ELF-1 (cell line): ENCODE data around the gene RAD51B.
A peak's percentile ranks its signal among the peaks of the same experiment; 100 is the strongest.

Experiments
- DNase-seq: peaks from one replicate; pipeline ENCODE4 v3.0.0-alpha.2; 2016; ENCODE audit warnings: low read depth, low spot score

Gene RAD51B

GRCh38 chr14:68145539-68145938 lies 326.0 kb downstream of the RAD51B start:
- DNase-seq = no peak

GRCh38 chr14:68146818-68147217 lies 327.2 kb downstream of the RAD51B start:
- DNase-seq = peak; percentile 6

- DNase-seq = no peak
Observed at GRCh38 chr14:68147303-68147702, 327.7 kb downstream of the RAD51B start.

GRCh38 chr14:68148276-68148675 lies 328.7 kb downstream of the RAD51B start:
- DNase-seq = no peak

GRCh38 chr14:68148763-68149162 lies 329.2 kb downstream of the RAD51B start:
- no peak for DNase-seq

GRCh38 chr14:68153275-68153674 lies 333.7 kb downstream of the RAD51B start:
- no peak for DNase-seq

- DNase-seq = no peak
Observed at GRCh38 chr14:68154275-68154674, 334.7 kb downstream of the RAD51B start.

- DNase-seq = no peak
Observed at GRCh38 chr14:68157971-68158371, 338.4 kb downstream of the RAD51B start.

- no peak for DNase-seq
Observed at GRCh38 chr14:68158640-68159039, 339.1 kb downstream of the RAD51B start.

- DNase-seq = no peak
Observed at GRCh38 chr14:68159701-68160633, 340.4 kb downstream of the RAD51B start.

- no peak for DNase-seq
Observed at GRCh38 chr14:68160779-68161546, 341.4 kb downstream of the RAD51B start.

GRCh38 chr14:68162887-68163286 lies 343.3 kb downstream of the RAD51B start:
- DNase-seq = no peak

- no peak for DNase-seq
Observed at GRCh38 chr14:68164711-68165113, 345.1 kb downstream of the RAD51B start.

- DNase-seq = no peak
Observed at GRCh38 chr14:68165274-68165843, 345.8 kb downstream of the RAD51B start.

GRCh38 chr14:68166731-68167382 lies 347.3 kb downstream of the RAD51B start:
- DNase-seq = no peak

- DNase-seq = no peak
Observed at GRCh38 chr14:68167383-68168087, 348.0 kb downstream of the RAD51B start.

- no peak for DNase-seq
Observed at GRCh38 chr14:68168460-68169109, 349.0 kb downstream of the RAD51B start.

- no peak for DNase-seq
Observed at GRCh38 chr14:68172216-68172615, 352.6 kb downstream of the RAD51B start.

GRCh38 chr14:68172627-68173026 lies 353.0 kb downstream of the RAD51B start:
- DNase-seq = no peak

- no peak for DNase-seq
Observed at GRCh38 chr14:68173227-68173972, 353.8 kb downstream of the RAD51B start.
